GM19463 (cell line): ENCODE measurements around the gene CPAMD8.
"Not testable (repeated sequence)": the region's sequence is repeated elsewhere in the genome, so short reads cannot be mapped to it uniquely, and the experiment has no call there.

Source experiments
- ATAC-seq: cut with Tn5 transposase; IDR thresholded peaks from one replicate; pipeline ENCODE4 v1.9.1; 2021; ENCODE audit warnings: mild to moderate bottlenecking, moderate library complexity; ENCODE audit not compliant: unreplicated experiment

Gene CPAMD8

DNA sequence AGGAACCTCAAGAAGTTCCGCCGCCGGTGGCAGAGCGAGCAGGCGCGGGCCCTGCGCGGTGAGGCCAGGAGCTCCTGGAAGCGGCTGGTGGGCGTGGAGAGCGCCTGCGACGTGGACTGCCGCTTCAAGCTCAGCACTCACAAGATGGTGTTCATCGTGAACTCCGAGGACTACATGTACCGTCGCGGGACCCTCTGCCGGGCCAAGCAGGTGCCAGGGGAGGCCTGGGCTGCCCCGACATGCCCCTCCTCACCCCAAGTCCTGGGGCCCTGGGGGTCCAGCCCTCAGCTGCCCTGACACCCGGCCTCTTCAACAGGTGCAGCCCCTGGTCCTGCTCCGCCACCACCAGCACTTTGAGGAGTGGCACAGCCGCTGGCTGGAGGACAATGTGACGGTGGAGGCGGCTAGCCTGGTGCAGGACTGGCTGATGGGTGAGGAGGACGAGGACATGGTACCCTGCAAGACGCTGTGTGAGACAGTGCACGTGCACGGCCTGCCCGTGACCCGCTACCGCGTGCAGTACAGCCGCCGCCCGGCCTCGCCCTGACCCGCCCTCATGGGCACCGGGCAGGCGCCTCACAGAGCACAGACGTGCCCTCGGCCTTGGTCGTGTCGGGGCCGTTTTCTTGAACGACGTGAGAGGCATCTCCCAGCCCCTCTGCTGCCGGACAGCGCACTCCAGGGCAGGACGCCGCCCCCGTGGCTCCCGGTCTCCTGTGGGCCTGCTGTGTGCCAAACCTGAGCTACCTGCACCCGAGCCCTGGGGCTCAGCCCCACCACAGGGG lies 148.2 kb downstream of the CPAMD8 start:
- no peak for ATAC-seq

DNA sequence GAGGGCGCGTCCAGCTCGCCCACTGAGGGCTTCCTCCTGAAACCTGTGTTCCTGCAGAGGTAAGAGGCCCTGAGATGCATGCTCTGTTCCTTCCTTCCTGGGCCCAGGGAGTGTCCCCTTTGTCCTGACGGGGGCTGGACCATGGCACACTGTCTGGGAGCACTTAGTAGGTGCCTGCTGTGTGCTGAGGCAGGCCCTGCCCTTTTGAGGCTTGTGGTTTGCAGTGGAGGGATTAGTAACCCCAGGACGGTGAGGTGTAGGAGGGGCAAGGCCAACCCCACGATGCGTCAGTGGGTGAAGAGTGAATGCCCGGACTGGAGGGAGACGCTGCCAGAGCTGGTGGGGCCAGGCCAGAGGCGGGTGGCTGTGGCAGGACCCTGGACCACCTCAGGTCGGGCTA lies 149.0 kb downstream of the CPAMD8 start:
- ATAC-seq = no peak

DNA sequence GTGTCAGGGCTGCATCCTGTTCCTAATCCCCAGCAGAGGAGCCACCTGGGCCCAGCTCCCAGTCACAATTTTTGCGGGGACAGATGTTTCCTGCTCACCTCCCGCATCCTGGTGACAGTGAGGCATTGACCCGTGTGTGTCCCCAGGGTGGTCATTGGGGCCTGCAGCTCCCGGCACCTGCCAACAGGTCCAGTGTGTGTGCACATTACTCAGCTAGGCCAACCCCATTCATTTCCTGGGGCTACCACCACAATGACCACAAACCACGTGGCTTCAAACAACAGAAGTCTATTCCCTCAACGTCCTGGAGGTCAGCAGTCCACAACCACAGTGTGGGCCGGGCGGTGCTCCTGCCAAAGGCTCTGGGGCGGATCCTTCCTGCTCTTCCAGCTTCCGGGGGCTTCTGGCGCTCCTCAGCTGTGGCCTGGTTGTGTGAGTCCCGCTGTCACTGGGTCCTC lies 149.7 kb downstream of the CPAMD8 start:
- no peak for ATAC-seq

DNA sequence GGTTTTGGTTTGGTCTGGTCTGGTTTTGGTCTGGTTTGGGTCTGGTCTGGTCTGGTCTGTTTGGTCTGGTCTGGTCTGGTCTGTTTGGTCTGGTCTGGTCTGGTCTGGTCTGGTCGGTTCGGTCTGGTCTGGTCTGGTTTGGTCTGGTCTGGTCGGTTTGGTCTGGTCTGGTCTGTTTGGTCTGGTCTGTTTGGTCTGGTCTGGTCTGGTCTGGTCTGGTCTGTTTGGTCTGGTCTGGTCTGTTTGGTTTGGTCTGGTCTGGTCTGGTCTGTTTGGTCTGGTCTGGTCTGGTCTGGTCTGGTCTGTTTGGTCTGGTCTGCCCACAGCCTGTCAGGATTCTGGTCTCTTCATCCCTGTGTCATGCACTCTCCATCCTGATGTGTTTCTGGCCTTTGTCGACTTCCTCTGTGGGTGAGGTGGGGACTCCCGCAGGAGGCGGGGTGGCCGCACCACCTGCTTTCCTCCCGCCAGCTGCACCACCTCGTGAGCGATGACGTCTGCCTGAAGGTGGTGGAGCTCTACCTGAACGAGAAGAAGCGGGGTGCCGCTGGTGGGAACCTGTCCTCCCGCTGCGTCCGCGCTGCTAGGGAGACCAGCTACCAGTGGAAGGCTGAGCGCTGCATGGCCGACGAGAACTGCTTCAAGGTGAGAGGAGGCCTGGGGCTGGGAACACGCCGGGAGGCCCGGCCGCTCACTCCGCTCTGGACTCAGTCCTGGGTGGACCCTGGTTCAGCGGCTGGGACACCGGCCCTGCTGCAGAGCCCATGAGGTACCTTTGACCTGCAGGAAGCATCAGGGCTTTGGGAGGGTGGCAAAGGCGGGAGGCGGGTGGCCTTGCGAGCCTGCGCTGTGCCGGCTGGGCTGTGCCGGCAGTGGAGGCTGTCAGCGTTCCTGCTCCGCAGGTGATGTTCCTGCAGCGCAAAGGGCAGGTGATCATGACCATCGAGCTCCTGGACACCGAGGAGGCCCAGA lies 150.7 kb downstream of the CPAMD8 start:
- ATAC-seq = no peak

DNA sequence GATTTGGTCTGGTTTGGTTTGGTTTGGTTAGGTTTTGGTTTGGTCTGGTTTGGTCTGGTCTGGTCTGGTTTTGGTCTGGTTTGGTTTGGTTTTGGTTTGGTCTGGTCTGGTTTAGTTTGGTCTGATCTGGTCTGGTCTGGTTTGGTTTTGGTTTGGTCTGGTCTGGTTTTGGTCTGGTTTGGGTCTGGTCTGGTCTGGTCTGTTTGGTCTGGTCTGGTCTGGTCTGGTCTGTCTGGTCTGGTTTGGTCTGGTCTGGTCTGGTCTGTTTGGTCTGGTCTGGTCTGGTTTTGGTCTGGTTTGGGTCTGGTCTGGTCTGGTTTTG lies 151.7 kb downstream of the CPAMD8 start:
- ATAC-seq = not testable (repeated sequence)

DNA sequence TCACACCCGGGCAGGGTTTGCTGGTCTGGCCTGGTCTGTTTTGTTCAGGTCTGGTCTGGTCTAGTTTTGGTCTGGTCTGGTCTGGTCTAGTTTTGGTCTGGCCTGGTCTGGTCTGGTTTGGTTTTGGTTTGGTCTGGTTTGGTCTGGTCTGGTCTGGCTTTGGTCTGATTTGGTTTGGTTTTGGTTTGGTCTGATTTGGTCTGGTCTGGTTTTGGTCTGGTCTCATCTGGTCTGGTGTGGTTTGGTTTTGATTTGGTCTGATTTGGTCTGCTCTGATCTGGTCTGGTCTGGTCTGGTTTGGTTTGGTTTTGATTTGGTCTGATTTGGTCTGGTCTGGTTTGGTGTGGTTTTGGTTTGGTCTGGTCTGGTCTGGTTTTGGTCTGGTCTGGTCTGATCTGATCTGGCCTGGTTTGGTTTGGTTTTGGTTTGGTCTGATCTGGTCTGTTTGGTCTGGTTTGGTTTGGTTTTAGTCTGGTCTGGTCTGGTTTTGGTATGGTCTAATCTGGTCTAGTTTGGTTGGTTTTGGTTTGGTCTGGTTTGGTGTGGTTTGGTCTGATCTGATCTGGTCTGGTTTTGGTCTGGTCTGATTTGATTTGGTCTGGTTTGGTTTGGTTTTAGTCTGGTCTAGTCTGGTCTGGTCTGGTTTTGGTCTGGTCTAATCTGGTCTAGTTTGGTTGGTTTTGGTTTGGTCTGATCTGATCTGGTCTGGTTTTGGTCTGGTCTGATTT lies 152.2 kb downstream of the CPAMD8 start:
- ATAC-seq = no peak

DNA sequence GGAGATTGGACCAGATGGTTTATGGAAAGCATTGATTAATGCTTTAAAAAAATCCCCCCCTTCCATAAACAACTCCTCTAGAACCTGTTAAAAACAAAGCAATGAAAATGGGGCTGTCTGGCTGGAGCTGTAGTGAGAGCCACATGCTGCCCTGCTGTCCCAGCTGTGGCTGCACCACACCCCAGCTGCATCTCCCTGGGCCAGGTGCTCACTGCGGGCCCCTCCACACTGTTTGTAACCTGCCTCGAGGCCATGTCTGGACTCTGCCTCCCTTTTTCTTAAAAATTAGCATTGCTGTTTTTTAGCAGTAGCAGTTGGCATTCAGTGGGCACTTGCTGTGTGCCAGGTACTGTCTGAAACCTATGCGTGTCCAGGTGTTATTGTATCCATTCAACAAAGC lies 153.0 kb downstream of the CPAMD8 start:
- ATAC-seq = no peak

DNA sequence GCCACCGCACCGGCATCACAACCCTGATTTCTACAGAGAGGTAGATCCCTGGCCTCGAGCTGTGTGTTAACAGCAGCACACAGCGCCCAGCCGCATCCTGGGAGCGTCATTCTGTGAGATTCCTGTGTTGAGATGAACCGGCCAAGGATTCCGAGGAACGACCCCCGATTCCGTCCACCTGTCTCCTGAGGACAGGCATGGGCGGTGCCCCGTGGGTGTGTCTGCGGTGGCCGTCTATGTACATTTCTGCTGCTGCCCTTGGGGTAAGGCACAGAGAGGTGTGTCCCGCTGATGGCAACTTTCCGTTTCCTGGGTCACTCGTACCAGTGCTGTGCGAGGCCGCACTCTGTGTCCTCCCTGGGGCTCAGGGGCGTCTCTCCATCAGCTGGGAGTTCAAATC lies 153.9 kb downstream of the CPAMD8 start:
- ATAC-seq = no peak

DNA sequence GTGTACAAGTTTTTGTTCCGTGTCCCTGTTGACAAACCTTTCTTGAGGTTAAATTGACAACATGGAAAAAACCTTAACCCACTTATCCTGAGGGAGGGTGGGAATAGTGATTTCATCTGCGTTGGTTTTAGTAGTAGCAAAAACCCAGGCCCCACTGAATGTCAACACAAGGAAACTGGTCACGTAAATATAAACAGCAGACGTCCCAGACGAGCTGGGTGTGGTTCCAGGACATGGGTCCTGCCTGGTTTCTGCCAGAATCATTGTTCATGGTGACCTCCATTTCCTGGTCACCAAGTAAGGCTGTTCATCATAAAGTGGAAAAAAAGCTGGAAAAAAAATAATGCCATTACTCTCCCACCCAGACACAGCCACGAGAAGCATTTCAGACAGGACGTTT lies 154.7 kb downstream of the CPAMD8 start:
- ATAC-seq = no peak

DNA sequence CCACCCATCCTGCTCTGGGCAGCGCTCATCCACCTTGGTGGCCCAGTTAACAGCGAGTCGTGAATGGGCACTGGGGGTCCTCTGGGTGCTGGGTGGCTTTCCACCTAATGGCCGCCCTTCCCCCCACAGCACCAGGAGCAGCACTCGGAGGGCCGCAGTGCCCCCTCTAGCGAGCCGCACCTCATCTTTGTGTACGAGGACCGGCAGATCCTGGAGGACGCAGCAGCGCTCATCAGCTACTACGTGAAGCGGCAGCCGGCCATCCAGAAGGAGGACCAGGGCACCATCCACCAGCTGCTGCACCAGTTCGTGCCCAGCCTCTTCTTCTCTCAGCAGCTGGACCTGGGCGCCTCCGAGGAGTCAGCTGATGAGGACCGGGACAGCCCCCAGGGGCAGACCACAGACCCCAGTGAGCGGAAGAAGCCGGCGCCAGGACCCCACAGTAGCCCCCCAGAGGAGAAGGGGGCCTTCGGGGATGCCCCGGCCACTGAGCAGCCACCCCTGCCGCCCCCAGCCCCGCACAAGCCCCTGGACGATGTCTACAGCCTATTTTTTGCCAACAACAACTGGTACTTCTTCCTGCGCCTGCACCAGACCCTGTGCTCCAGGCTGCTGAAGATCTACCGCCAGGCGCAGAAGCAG lies 157.2 kb downstream of the CPAMD8 start:
- no peak for ATAC-seq

DNA sequence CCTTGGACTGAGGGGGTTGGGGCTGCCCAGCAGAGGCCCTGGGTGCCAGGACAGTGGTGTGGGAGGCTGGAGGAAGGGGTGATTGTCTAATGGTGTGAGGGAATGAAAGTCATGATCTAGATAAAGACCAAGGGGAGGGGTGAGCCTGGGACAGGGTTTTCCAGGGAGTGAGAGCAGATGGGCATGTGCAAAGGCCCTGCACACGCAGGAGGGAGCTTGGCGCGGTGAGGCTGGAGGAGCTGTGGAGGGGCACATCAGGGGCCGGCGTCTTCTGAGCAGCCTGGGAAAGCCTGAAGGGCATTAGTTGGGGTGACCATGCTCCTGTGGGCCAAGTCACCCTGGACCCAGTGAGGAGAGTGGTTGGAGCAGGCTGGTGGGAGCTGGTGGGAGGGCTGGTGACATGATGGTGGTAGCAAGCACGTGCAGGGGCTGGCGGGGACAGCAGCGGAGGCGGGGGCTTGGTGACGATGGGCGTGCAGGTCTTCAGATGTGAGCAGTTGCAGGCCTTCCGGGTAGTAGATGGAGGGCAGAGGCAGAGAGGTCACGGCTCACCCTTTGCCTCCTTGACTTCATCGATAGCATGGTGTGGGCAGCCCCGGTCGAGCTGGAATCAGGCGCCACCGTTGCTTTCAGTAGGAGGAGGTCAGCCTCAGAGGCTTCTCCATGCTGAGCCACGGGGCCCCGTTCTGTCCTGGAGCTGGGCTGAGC lies 158.0 kb downstream of the CPAMD8 start:
- no peak for ATAC-seq

DNA sequence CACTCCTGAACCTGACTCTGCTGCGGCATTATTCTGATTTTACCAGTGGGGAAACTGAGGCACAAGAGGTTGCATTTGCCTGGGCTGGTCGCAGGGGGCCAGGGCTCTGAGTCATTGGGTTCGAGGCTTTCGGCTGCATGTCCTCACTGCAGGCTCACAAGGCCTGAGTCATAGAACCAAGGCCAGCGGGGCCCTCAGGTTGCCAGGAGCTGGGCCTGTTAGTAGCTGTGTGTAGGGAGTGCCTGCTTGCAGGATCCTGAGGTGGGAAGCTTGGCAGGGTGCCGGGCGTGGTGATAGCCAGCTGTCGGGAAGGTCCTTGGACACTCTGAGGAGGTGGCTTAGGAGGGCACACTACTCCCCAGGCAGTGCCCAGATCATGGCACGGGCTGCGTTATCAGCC lies 159.4 kb downstream of the CPAMD8 start:
- no peak for ATAC-seq

DNA sequence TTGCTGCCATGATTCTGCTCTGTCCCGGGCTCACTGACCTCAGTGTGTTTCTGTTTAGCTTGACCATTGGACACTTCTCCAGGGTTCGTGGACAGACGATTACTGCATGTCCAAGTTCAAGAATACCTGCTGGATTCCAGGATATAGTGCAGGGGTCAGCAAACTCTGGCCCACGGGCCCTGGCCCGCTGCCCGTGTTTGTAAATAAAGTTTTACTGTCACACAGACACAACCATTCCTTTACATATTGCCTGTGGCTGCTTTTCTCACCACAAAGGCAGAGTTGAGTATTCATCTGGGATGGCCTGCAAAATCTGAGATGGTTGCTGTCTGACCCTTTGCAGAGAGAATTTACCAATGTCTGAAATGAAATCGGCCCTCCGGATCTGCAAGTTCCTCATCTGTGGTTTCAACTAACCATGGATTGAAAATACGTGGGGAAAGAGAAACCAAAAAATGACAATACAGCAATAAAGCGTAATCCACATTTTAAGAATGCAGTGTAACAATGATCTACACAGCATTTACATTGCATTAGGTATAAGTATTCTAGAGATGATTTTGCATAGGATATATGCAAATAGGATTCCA lies 163.7 kb downstream of the CPAMD8 start:
- ATAC-seq = no peak

DNA sequence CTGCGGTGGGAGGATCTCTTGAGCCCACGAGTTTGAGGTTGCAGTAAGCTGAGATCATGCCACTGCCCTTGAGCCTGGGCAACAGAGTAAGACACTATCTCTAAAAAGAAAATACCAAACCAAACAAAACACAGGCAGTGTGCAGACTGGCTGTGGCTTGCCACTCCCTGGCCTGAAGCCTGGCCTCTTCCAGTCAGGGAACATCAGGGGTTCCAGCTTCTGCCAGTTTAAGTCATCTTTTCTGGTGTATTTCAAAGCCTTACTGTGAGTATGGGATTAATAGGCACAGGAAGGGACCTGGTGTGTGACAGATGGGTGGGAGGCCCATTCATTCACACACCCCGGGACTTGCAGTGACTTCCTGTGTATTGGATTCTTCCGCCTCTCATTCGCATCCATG lies 164.8 kb downstream of the CPAMD8 start:
- ATAC-seq = no peak

DNA sequence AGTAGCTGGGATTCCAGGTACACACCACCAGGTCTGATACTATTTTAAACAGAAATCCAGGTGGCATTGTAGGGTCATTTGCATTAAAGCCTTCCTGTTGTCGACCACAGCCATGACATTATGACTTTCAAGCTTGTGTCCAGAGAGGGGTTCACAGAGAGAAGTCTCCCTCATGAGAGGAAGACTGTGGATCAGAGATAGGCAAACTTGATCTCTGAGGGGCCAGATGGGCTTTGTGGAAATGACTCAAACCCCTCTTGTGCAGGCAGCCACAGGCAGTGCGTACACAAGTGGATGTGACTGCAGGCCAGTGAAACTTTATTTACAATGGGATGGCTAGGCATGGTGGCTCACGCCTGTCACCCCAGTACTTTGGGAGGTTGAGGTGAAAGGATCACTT lies 165.6 kb downstream of the CPAMD8 start:
- no peak for ATAC-seq

DNA sequence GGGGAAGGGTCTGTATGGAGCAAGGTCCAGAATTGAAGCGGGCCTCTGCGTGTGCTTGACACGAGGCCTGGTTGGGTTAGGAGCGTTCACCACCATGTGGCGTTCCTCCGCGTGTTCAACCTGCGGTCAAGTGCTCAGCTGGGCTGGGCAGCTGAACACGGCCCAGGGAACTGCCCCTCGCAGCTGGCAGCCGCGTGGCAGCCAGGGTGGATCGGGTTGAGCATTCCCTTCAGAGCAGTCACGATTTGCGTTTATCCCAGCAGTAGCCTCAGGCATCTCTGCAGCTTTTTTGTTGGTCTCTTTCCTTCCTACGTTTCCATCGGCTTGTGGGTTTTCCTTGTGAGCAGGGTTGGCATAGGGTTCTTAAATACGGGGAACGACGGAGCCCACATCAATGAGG lies 166.5 kb downstream of the CPAMD8 start:
- no peak for ATAC-seq

DNA sequence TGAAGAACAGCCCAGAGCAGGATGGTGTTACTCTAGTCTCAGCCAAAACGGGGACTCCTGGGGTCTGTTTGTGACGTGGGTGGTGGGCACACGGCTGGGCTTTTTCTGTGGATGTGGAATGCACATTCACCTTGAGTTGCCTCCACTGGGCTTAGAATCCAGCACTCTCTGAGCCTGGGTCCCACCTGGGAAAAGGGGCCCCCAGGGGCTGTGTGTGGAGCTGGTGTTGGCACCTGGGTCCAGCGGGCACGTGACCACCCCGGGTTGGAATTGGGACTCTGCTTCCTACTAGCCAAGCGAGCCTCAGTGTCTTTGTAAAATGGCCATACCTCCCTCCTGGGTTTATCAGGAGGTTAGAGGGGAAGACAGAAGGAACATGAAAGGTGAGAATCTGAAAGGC lies 167.0 kb downstream of the CPAMD8 start:
- ATAC-seq = no peak

DNA sequence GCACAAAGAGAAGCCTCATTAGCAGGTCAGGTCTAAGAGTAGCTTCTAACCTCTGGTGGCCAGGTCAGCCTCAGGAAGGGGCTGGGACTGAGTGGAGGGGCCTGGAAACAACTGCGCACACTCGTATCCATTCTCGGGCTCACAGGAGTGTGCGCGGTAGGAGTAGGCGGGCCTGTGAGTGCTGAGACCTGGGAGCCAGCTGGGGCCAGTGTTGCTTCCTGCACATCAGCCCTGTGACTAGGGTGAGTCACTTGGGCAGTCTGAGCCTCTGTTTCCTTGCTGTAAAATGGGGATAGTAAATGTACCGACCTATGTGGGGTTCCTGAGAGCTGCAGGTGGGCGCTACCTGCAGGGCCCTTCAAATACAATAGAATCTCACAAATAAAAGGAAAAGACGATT lies 170.5 kb downstream of the CPAMD8 start:
- ATAC-seq = no peak

DNA sequence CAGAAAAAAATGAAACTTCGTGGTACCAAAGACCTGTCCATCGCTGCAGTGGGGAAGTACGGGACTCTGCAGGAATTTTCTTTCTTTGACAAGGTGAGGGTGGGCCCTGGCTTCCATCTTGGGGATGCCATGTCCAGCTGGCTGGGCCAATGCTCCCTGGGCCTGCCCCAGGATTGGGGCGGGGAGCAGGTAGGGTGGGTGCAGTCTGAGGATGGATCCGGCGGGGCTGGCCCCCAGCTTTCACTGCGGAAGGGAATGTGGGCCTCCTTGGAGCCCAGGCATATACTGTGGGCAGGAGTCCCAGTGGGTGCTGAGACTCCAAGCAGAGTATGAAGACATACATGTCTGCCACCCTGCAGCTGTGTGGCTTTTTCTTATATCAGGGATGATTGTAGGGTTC lies 173.5 kb downstream of the CPAMD8 start:
- ATAC-seq = no peak
